ENCODE results near the gene RTN4RL2.

Gene RTN4RL2

GRCh38 chr11:57419146-57419545 lies 41.2 kb upstream of the RTN4RL2 start:
- in situ Hi-C loops (cut with HindIII; ENCODE audit: low sequenced_read_pairs), result no loop called here
- TF ChIP-seq, protein P1, sequence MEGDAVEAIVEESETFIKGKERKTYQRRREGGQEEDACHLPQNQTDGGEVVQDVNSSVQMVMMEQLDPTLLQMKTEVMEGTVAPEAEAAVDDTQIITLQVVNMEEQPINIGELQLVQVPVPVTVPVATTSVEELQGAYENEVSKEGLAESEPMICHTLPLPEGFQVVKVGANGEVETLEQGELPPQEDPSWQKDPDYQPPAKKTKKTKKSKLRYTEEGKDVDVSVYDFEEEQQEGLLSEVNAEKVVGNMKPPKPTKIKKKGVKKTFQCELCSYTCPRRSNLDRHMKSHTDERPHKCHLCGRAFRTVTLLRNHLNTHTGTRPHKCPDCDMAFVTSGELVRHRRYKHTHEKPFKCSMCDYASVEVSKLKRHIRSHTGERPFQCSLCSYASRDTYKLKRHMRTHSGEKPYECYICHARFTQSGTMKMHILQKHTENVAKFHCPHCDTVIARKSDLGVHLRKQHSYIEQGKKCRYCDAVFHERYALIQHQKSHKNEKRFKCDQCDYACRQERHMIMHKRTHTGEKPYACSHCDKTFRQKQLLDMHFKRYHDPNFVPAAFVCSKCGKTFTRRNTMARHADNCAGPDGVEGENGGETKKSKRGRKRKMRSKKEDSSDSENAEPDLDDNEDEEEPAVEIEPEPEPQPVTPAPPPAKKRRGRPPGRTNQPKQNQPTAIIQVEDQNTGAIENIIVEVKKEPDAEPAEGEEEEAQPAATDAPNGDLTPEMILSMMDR (IDR thresholded peaks at IDR 0.05; ENCODE audit: low read depth, low read length, missing control alignments), result no peak
- H3K4me3 ChIP-seq (ENCODE audit: low read depth, low read length), result no peak overlapping the region
- DNase-seq (ENCODE audit: low read depth), result no peak

GRCh38 chr11:57421066-57421465 lies 39.3 kb upstream of the RTN4RL2 start:
- H3K4me3 ChIP-seq (ENCODE audit: low read depth, low read length), result no peak overlapping the region
- DNase-seq (ENCODE audit: low read depth), result no peak
- TF ChIP-seq, protein P1 (IDR thresholded peaks at IDR 0.05; ENCODE audit: low read depth, low read length, missing control alignments), result no peak
- in situ Hi-C loops (cut with HindIII; ENCODE audit: low sequenced_read_pairs), result no loop called here

DNA sequence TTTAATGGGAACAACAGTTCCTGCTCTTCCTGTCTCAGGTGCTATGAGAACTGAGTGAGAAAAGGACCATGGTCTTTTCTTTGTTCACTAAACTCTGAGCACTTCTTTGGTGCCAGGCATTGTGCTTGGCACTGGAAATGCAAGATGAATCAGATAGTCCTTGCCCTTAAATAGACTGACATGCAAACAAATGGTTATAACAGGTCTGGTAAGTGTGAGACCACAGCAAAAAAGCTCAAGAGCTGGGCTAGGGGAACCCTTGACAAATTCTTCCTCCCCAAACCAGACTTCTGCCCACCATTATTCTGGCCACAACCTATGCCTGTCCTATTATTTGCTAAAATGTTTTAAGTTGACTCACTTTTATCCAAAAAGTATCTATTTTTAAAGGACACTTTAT lies 38.5 kb upstream of the RTN4RL2 start:
- TF ChIP-seq, protein P1 (IDR thresholded peaks at IDR 0.05; ENCODE audit: low read depth, low read length, missing control alignments), result no peak
- H3K4me3 ChIP-seq (ENCODE audit: low read depth, low read length), result no peak overlapping the region
- in situ Hi-C loops (cut with HindIII; ENCODE audit: low sequenced_read_pairs), result no loop called here
- no peak for DNase-seq (ENCODE audit: low read depth)

- TF ChIP-seq, protein P1 (IDR thresholded peaks at IDR 0.05; ENCODE audit: low read depth, low read length, missing control alignments), result no peak
- in situ Hi-C loops (cut with HindIII; ENCODE audit: low sequenced_read_pairs), result no loop called here
- DNase-seq (ENCODE audit: low read depth), result no peak
- H3K4me3 ChIP-seq (ENCODE audit: low read depth, low read length), result no peak overlapping the region
Observed at GRCh38 chr11:57422669-57423068, 37.7 kb upstream of the RTN4RL2 start.

DNA sequence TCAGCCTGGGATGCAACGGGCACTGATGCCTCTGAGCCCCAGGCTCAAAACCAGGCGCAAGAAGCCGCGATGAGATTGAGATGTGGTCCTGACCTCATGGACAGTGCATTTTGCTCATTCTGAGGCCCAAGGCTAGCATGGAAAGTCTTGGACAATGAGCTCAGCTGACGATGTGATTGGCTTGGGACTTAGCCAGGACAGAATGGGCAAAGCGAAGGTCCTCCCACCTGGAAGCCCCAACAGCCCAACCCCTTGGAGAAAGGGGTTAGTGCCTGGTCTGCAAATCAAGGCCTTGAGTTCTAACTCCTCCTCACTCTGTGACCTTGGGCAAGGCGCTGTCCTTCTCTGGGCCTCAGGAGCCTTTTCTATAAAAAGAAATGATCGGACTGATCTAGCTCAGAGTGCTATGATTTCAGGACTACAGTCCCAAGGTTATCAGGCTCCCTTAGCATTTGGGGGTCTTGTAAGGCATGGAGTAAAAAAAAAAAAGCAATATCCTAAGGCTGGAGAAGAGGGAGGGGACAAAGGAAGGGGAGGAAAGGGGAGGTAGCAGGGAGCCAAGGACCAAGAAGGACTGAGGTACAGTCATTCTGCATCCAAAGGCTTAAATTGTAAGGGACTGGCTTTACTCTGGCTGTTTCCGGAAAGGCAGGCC lies 36.1 kb upstream of the RTN4RL2 start:
- no peak overlapping the region for H3K4me3 ChIP-seq (ENCODE audit: low read depth, low read length)
- TF ChIP-seq, protein P1 (IDR thresholded peaks at IDR 0.05; ENCODE audit: low read depth, low read length, missing control alignments), result no peak
- DNase-seq (ENCODE audit: low read depth), result no peak
- in situ Hi-C loops (cut with HindIII; ENCODE audit: low sequenced_read_pairs), result no loop called here

- TF ChIP-seq, protein P1 (IDR thresholded peaks at IDR 0.05; ENCODE audit: low read depth, low read length, missing control alignments), result no peak
- H3K4me3 ChIP-seq (ENCODE audit: low read depth, low read length), result no peak overlapping the region
- in situ Hi-C loops (cut with HindIII; ENCODE audit: low sequenced_read_pairs), result no loop called here
- peak; percentile 54 for DNase-seq (ENCODE audit: low read depth)
Observed at GRCh38 chr11:57424792-57425564, 35.4 kb upstream of the RTN4RL2 start.
